ENCODE data around the gene DIPK1C. TPM values are rescaled to one million over a fixed set of nuclear protein-coding genes. Genes with fewer than 3 reads are reported as not detected.

DIPK1C gene
- total and polyA plus RNA-seq, 2 of the 4 experiments (the other 2 are of a cell fraction) = not detected

DNA sequence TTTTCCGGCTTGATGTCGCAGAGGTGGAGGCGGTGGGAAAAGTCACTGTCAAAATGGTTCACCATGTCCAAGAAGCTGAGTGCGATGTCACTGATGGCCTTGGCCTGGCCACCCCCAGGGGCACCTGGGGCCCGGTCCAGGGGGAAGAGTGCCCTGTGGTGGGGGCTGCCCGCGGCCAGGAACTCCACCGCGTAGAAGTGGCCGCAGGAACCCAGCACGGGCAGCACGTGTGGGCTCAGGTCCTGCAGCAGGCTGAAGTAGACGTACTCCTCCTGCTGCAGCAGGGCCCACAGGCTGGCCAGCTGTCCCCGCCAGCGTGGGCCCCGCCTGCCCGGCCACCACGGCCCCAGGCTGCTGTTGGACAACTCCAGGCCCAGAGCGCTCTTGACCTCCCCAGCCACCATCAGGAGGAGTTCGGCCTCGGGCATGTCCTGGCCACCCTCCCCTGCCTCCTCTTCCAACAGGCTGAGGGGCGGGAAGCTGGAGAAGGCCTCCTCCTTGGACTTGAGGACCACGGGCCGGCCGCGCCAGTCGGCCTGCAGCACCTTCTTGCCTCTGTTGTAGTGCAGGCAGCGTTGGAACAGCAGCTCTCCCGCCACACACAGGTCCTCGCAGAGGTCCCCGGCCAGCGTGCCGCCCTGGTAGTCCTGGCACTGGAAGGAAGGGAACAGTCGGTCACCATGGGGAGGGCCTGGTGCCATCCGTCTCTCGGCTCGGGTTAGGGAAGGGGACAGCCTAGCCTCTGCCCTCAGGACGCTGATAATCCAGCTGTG is 10.3 kb downstream of the DIPK1C start:
- H3K18ac ChIP-seq (ENCODE audit: low read depth, low read length) = no peak overlapping the region
- no peak overlapping the region for H2BK5ac ChIP-seq (ENCODE audit: low read depth, low read length, poor library complexity, severe bottlenecking)
- H2AK9ac ChIP-seq (replicated peaks; ENCODE audit: low read depth, low read length, poor library complexity) = no peak overlapping the region
- H4K5ac ChIP-seq (ENCODE audit: low read depth, low read length) = no peak overlapping the region
- H3K27ac ChIP-seq (ENCODE audit: insufficient read depth, low read length) = no peak overlapping the region
- no peak overlapping the region for H3K4ac ChIP-seq (ENCODE audit: low read depth, low read length)
- H3K4me2 ChIP-seq (ENCODE audit: low read depth, low read length) = no peak overlapping the region
- no peaks in the 10 kb centered on the region for H3K36me3 ChIP-seq (ENCODE audit: control insufficient read depth, insufficient read depth, low read length)
- BruUV-seq (replicated peaks) = no TSS peak
- no peak overlapping the region for H4K91ac ChIP-seq (ENCODE audit: insufficient read depth, low read depth, low read length)
- H2AFZ ChIP-seq (replicated peaks; ENCODE audit: low read length, poor library complexity) = no peak overlapping the region
- dilution Hi-C loops (cut with HindIII; ENCODE audit: low sequenced_read_pairs, unreplicated experiment) = no loop called here
- no peak overlapping the region for H4K8ac ChIP-seq (ENCODE audit: low read depth in 2 of 2, low read length in 2 of 2)
- no peaks in the 10 kb centered on the region for H3K9me1 ChIP-seq (ENCODE audit: insufficient read depth, low read length)
- ATAC-seq (ENCODE audit: low read depth) (no peak), DNase-seq (no peak)
- no peak overlapping the region for H2BK15ac ChIP-seq (ENCODE audit: low read depth, low read length)
- no peak overlapping the region for H3K56ac ChIP-seq (ENCODE audit: extremely low read depth, insufficient read depth, low read length)
- H2BK120ac ChIP-seq (ENCODE audit: low read depth, low read length) = no peak overlapping the region
- no peak overlapping the region for H3K4me3 ChIP-seq (ENCODE audit: insufficient read depth, low read depth, low read length)
- H3K9me3 ChIP-seq (ENCODE audit: control insufficient read depth, insufficient read depth, low read length) = no peaks in the 10 kb centered on the region
- H3K27me3 ChIP-seq (ENCODE audit: control insufficient read depth, insufficient read depth, low read length) = peaks cover 26% of the 10 kb centered on the region
- intact Hi-C loops (cut with micrococcal nuclease) = no loop called here
- H2AK5ac ChIP-seq (ENCODE audit: low read depth, low read length) = no peak overlapping the region
- no peak overlapping the region for H3K23ac ChIP-seq (ENCODE audit: low read depth, low read length)
- H2BK20ac ChIP-seq (ENCODE audit: low read depth, low read length) = no peak overlapping the region
- 85% methylated on average over 17 of the region's 38 CpGs; no CpG with 5 or more reads in 1 of the 2 experiments for WGBS, 2 experiments (ENCODE audit: extremely low coverage in 2 of 2, insufficient read length in 1 of 2)
- H3K9ac ChIP-seq (ENCODE audit: low read depth, low read length) = no peak overlapping the region
- H4K20me1 ChIP-seq (ENCODE audit: insufficient read depth, low read length) = no peaks in the 10 kb centered on the region
- H3K14ac ChIP-seq (replicated peaks; ENCODE audit: low read depth, low read length) = no peak overlapping the region
- H3K4me1 ChIP-seq (ENCODE audit: control insufficient read depth, insufficient read depth, low read length) = no peaks in the 10 kb centered on the region
- H3K79me1 ChIP-seq (ENCODE audit: low read depth in 1 of 2, low read length in 2 of 2) = no peaks in the 10 kb centered on the region
- ChIA-PET POLR2A (ENCODE audit: unreplicated experiment) (no interaction called here), CTCF (no interaction called here)
- TF ChIP-seq RFX5 (IDR thresholded peaks at IDR 0.05; ENCODE audit: low read depth, low read length) (no peak), RCOR1 (IDR thresholded peaks at IDR 0.05; ENCODE audit: insufficient replicate concordance, low read length) (no peak), POLR2A (IDR thresholded peaks at IDR 0.05; ENCODE audit: low read depth, low read length) (no peak), MXI1 (IDR thresholded peaks at IDR 0.05; ENCODE audit: borderline replicate concordance, low read depth, low read length) (no peak)
- TF ChIP-seq, protein P1, sequence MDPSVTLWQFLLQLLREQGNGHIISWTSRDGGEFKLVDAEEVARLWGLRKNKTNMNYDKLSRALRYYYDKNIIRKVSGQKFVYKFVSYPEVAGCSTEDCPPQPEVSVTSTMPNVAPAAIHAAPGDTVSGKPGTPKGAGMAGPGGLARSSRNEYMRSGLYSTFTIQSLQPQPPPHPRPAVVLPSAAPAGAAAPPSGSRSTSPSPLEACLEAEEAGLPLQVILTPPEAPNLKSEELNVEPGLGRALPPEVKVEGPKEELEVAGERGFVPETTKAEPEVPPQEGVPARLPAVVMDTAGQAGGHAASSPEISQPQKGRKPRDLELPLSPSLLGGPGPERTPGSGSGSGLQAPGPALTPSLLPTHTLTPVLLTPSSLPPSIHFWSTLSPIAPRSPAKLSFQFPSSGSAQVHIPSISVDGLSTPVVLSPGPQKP (IDR thresholded peaks at IDR 0.05; ENCODE audit: borderline replicate concordance, low read depth, low read length) = no peak
- in situ Hi-C loops (cut with MboI; ENCODE audit: low sequenced_read_pairs) = no loop called here

Measured in IMR-90 (cell line).